ENCODE data around the gene PCDHGC4.

PCDHGC4 gene

DNA sequence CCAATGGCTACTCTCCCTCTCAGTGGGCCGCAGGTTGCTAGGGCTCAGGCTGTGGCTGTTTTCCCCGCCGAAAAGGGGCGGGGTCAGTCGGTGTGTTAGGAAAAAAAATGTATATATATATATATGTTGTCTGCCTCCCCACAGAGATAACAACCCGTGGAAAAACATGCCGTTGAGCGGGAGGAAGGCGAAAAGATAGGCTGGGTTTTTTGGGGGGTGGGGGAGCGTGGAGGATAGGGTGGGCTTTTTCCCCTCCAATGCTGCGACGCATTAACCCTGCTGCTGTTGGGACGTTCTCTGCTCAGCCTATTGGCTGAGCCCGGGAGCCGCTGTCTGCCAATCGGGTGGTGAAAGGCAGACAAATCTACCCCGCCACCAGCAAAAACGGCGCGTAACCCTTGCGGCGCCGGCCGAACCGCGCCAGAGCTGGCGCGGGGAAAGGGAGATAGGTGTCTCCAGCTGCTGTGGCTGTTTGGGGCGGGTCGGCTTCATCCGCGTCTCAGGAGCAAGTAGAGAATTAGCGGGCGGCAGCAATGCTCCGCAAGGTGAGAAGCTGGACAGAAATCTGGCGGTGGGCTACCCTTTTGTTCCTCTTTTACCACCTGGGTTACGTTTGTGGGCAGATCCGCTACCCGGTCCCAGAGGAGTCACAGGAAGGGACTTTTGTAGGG lies at the start of gene PCDHGC4:
Gene PCDHGC4 (plus strand): TSS at position 390 of the 671 bp plus-strand sequence. CDS start 144 bp downstream, at position 534.
- in situ Hi-C loops (cut with MboI; ENCODE audit: low sequenced_read_pairs) = no loop called here

DNA sequence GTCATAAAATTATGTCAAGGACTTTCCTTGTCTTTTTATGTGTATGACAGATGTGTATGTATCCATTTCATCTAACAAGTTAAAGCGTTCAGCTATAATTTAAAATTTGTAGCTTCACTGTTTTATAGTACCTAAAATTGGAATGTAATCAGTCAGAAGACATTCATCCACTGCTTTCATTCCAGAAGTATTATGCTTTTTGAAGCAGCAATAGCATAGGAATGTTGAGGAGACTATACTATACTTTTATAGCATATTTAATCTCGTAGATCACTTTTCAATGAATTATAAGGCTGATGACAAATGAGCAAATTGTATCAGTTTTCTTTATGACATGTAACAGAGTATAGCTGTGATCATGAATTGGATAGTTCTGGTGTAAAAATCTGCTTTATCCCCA lies 47.6 kb upstream of the PCDHGC4 start:
- in situ Hi-C loops (cut with MboI; ENCODE audit: low sequenced_read_pairs) = no loop called here

- in situ Hi-C loops (cut with MboI; ENCODE audit: low sequenced_read_pairs) = no loop called here
These were observed 45.3 kb upstream of the PCDHGC4 start for GRCh38 chr5:141439411-141440141.

DNA sequence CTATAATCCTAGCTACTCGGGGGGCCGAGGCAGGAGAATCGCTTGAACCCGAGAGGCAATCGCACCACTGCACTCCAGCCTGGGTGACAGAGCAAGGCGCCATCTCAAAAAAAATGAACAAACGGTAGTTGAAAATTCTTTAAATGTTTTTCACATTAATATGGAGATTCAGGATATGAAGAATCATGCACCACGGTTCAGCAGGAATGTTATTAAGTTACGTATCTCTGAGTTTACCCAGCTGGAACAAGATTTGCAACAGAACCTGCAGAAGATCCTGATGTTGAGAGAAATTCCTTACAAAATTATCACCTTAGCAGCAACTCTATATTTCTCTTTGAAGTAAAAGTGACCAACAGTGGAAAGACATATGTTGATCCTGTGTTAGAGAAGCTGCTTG lies 44.5 kb upstream of the PCDHGC4 start:
- in situ Hi-C loops (cut with MboI; ENCODE audit: low sequenced_read_pairs) = no loop called here

GRCh38 chr5:141441571-141442170 lies 43.2 kb upstream of the PCDHGC4 start:
- in situ Hi-C loops (cut with MboI; ENCODE audit: low sequenced_read_pairs) = no loop called here

GRCh38 chr5:141465351-141465750 lies 19.5 kb upstream of the PCDHGC4 start:
- in situ Hi-C loops (cut with MboI; ENCODE audit: low sequenced_read_pairs) = no loop called here

GRCh38 chr5:141475625-141476131 lies 9.2 kb upstream of the PCDHGC4 start, which contains the start of gene PCDHGC3:
PCDHGC3 (plus strand) TSS chr5:141475966; CDS start chr5:141476117, 151 bp downstream.
- in situ Hi-C loops (cut with MboI; ENCODE audit: low sequenced_read_pairs) = no loop called here

DNA sequence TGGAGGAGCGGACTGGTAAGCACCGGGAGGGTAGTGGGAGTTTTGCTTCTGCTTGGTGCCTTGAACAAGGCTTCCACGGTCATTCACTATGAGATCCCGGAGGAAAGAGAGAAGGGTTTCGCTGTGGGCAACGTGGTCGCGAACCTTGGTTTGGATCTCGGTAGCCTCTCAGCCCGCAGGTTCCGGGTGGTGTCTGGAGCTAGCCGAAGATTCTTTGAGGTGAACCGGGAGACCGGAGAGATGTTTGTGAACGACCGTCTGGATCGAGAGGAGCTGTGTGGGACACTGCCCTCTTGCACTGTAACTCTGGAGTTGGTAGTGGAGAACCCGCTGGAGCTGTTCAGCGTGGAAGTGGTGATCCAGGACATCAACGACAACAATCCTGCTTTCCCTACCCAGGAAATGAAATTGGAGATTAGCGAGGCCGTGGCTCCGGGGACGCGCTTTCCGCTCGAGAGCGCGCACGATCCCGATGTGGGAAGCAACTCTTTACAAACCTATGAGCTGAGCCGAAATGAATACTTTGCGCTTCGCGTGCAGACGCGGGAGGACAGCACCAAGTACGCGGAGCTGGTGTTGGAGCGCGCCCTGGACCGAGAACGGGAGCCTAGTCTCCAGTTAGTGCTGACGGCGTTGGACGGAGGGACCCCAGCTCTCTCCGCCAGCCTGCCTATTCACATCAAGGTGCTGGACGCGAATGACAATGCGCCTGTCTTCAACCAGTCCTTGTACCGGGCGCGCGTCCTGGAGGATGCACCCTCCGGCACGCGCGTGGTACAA lies 8.5 kb upstream of the PCDHGC4 start:
- in situ Hi-C loops (cut with MboI; ENCODE audit: low sequenced_read_pairs) = no loop called here

DNA sequence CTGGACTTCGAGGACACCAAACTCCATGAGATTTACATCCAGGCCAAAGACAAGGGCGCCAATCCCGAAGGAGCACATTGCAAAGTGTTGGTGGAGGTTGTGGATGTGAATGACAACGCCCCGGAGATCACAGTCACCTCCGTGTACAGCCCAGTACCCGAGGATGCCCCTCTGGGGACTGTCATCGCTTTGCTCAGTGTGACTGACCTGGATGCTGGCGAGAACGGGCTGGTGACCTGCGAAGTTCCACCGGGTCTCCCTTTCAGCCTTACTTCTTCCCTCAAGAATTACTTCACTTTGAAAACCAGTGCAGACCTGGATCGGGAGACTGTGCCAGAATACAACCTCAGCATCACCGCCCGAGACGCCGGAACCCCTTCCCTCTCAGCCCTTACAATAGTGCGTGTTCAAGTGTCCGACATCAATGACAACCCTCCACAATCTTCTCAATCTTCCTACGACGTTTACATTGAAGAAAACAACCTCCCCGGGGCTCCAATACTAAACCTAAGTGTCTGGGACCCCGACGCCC lies 7.7 kb upstream of the PCDHGC4 start:
- in situ Hi-C loops (cut with MboI; ENCODE audit: low sequenced_read_pairs) = no loop called here

GRCh38 chr5:141477815-141478214 lies 7.0 kb upstream of the PCDHGC4 start:
- in situ Hi-C loops (cut with MboI; ENCODE audit: low sequenced_read_pairs) = no loop called here

DNA sequence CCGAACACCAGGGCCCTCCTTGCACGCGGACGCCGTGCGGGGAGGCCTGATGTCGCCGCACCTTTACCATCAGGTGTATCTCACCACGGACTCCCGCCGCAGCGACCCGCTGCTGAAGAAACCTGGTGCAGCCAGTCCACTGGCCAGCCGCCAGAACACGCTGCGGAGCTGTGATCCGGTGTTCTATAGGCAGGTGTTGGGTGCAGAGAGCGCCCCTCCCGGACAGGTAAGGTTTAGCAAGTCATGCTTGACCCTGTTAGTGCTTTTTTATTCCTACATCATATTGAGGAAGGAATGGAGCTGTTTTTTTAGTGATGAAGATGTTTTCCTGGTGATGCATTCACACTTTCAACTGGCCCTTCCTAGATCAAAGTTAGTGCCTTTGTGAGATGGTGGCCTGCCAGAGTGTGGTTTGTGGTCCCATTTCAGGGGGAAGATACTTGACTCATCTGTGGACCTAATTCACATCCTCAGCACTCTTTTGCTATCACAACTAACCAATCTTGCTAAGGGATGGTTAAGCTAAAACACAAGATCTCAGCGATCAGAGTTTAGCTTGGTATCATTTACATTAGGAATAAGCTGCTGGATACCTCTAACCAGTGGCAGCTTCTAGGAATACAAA lies 6.4 kb upstream of the PCDHGC4 start:
- in situ Hi-C loops (cut with MboI; ENCODE audit: low sequenced_read_pairs) = no loop called here

GRCh38 chr5:141479776-141480175 lies 5.1 kb upstream of the PCDHGC4 start:
- in situ Hi-C loops (cut with MboI; ENCODE audit: low sequenced_read_pairs) = no loop called here

DNA sequence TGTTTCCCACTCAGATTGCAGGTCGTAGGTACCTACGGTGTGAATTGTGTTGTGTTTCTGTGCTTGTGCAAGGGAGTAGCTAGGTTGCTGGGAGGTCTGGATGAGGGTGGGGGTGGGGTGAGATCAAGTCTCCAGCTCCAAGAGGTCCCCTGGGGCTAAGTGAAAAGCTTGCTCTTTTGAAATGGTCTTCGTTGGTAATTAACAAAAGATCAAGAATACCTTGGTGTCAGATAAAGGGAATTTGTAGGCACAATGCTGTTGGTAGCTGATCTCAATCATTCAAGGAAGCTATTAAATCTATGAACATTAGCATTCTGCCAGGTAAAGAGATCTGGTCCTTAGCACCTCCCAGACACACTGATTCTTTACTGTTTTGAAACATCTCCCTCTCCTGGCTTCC lies 928 bp upstream of the PCDHGC4 start:
- in situ Hi-C loops (cut with MboI; ENCODE audit: low sequenced_read_pairs) = no loop called here

DNA sequence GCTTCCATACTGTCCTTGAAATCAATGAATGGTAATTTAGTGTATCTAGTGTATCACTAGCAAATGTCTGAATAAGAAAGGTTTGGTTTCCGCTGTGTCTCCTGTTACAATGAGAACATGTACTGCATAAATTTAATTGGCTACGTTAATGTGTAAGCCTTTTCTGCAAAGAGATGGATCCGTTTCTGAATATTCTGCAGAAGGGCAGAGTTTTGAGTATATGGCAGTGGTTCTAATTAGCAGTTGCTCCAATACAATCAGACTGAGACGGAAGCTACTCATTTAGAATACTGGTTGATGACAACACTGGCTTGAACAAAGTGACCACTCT lies 555 bp upstream of the PCDHGC4 start:
- in situ Hi-C loops (cut with MboI; ENCODE audit: low sequenced_read_pairs) = no loop called here

DNA sequence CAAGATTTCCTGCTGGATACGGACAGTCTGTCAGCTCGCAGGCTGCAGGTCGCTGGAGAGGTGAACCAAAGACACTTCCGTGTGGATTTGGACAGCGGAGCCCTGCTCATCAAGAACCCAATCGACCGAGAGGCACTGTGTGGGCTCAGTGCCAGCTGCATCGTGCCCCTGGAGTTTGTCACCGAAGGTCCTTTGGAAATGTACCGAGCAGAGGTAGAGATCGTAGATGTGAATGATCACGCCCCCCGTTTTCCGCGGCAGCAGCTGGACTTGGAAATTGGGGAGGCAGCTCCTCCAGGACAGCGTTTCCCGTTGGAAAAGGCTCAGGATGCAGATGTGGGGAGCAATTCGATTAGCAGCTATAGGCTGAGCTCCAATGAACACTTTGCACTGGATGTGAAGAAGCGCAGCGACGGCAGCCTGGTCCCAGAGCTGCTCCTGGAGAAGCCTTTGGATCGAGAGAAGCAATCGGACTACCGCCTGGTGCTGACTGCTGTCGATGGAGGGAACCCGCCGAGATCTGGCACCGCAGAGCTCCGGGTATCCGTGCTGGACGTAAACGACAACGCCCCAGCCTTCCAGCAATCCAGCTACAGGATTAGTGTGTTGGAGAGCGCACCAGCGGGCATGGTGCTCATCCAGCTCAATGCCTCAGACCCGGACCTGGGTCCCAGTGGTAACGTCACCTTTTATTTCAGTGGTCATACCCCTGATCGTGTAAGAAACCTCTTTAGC lies 658 bp downstream of the PCDHGC4 start:
- in situ Hi-C loops (cut with MboI; ENCODE audit: low sequenced_read_pairs) = no loop called here

DNA sequence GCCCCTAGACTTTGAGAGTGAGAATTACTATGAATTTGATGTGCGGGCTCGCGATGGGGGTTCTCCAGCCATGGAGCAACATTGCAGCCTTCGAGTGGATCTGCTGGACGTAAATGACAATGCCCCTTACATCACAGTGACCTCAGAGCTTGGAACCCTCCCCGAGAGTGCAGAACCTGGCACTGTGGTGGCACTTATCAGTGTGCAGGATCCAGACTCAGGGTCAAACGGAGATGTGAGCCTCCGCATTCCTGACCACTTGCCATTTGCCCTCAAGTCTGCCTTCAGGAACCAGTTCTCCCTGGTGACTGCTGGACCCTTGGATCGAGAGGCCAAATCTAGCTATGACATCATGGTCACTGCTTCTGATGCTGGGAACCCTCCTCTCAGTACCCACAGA lies 1.3 kb downstream of the PCDHGC4 start:
- in situ Hi-C loops (cut with MboI; ENCODE audit: low sequenced_read_pairs) = no loop called here

DNA sequence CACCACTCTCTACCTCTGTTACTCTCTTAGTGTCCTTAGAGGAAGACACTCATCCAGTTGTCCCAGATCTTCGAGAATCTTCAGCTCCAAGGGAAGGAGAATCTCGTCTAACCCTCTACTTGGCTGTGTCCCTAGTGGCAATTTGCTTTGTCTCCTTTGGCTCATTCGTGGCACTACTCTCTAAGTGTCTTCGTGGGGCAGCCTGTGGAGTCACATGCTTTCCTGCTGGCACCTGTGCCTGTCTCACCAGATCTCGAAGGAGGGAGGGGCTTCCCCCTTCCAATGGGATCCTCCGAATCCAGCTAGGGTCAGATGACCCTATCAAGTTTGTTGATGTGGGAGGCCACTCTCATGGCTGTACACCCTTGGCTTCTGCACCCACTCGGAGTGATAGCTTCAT lies 2.3 kb downstream of the PCDHGC4 start:
- in situ Hi-C loops (cut with MboI; ENCODE audit: low sequenced_read_pairs) = no loop called here

DNA sequence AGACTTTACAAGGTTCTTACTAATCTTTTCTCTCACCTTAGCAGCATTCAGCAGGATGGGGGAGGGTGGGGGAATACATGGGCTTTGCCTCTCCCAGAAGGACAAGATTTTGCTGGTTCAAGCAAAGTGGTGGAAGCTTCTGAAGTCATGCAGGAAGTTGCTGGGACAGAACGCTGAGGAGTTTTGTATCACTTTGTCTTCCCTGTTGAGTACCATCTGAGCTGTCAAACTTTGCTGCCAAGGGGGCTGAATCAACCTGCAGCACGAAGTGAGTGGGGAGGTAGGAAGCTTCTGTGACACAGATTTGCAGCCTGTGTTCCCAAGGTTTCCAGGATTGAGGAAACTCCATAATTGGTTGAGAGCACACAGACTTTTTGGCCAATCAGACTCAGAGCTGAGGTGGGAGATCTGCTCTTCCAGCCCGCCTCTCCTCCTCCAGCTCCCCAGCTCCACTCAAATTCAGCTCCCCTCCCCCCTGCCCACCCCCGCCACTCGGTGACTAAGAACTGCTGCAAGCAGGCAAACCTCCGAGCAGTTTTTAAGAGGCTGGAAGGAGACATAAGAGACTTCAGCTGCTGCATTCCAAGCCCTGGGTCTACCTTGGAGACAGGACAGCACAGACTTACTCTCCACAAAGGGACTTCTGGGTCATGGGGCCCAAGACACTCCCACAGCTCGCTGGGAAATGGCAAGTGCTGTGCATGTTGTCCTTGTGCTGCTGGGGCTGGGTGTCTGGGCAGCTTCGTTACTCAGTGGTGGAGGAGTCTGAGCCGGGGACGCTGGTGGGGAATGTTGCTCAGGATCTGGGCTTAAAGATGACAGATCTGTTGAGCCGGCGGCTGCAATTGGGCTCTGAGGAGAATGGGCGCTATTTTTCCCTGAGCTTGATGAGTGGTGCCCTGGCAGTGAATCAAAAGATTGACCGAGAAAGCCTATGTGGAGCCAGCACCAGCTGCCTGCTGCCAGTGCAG lies 4.0 kb downstream of the PCDHGC4 start, which contains the start of gene PCDHGC5:
Gene PCDHGC5 (plus strand): TSS at position 491 of the 971 bp plus-strand sequence. CDS start 160 bp downstream, at position 651.
- in situ Hi-C loops (cut with MboI; ENCODE audit: low sequenced_read_pairs) = no loop called here
